ENCODE data around the gene OR11H7.

GRCh38 chr14:20277409-20277808 is 48.6 kb downstream of the OR11H7 start:
- TF ChIP-seq CTCF (IDR thresholded peaks at IDR 0.05) (no peak), POLR2A (IDR thresholded peaks at IDR 0.05) (no peak)

All from body of pancreas (tissue), 4 donors.